Glutamatergic neuron (in vitro differentiated cells): ENCODE measurements around the gene MYO5B. TPM values are rescaled to one million over a fixed set of nuclear protein-coding genes. Genes with fewer than 3 reads are reported as not detected.

Source experiments
- DNase-seq: peaks from one replicate; pipeline ENCODE4 v3.0.0; 2022
- H3K27ac Mint-ChIP-seq: one replicate; pipeline ENCODE4 v1.8.0; 2020; ENCODE audit warnings: mild to moderate bottlenecking, mixed read lengths, inconsistent platforms; ENCODE audit not compliant: unreplicated experiment
- H3K27me3 Mint-ChIP-seq: one replicate; pipeline ENCODE4 v1.8.0; 2020; ENCODE audit warnings: mild to moderate bottlenecking, moderate library complexity, mixed read lengths, inconsistent platforms; ENCODE audit not compliant: unreplicated experiment
- H3K36me3 Mint-ChIP-seq: one replicate; pipeline ENCODE4 v1.8.0; 2020; ENCODE audit warnings: mild to moderate bottlenecking, mixed read lengths, inconsistent platforms; ENCODE audit not compliant: unreplicated experiment
- H3K4me1 Mint-ChIP-seq: one replicate; pipeline ENCODE4 v1.8.0; 2020; ENCODE audit warnings: mild to moderate bottlenecking, low read depth, mixed read lengths, inconsistent platforms; ENCODE audit not compliant: unreplicated experiment
- H3K4me3 Mint-ChIP-seq: one replicate; pipeline ENCODE4 v1.8.0; 2020; ENCODE audit warnings: mild to moderate bottlenecking, mixed read lengths, inconsistent platforms; ENCODE audit not compliant: unreplicated experiment
- H3K9me3 Mint-ChIP-seq: one replicate; pipeline ENCODE4 v1.8.0; 2020; ENCODE audit warnings: mild to moderate bottlenecking, moderate library complexity, mixed read lengths, inconsistent platforms; ENCODE audit not compliant: unreplicated experiment
- total RNA-seq: library from RNA; stranded (reverse); fragmentation: NEBNext Ultra II Directional; extraction: Animal tissue kit (Norgen Biotek cat#: 25700); gene quantifications from one replicate; pipeline ENCODE4 v1.2.1, GENCODE V29; 2021; ENCODE audit not compliant: unreplicated experiment
- TF ChIP-seq, protein P1 (sequence below): fragments of 200-600 bp; sonication (generic); IDR thresholded peaks from one replicate; pipeline ENCODE4 v1.5.0; 2021; ENCODE audit not compliant: partially characterized antibody, unreplicated experiment

MYO5B gene
- total RNA-seq, 1 donor from 2014 or later = 2.7 TPM

DNA sequence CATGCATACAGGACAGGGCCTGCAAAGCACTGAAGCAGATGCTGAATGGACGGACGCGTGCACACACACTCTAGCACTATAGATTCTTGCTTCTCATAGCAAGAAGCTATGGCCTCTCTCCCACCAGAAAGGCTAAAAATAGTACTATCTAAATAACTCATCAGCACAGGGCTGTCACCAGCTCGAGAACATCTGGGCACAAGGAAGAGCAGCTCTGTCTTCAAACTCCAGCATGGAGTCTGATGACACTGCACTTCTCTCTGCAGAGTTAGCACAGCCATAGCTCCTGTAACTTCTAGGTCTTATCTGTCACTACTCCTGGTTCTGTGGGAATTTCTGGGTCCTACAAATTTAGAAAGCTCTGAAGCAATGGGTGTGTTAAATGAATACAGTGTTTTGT is 123.5 kb downstream of the MYO5B start:
- no peaks in the 10 kb centered on the region for H3K36me3 Mint-ChIP-seq
- DNase-seq = no peak
- H3K27me3 Mint-ChIP-seq = peaks cover 2% of the 10 kb centered on the region
- TF ChIP-seq, protein P1, sequence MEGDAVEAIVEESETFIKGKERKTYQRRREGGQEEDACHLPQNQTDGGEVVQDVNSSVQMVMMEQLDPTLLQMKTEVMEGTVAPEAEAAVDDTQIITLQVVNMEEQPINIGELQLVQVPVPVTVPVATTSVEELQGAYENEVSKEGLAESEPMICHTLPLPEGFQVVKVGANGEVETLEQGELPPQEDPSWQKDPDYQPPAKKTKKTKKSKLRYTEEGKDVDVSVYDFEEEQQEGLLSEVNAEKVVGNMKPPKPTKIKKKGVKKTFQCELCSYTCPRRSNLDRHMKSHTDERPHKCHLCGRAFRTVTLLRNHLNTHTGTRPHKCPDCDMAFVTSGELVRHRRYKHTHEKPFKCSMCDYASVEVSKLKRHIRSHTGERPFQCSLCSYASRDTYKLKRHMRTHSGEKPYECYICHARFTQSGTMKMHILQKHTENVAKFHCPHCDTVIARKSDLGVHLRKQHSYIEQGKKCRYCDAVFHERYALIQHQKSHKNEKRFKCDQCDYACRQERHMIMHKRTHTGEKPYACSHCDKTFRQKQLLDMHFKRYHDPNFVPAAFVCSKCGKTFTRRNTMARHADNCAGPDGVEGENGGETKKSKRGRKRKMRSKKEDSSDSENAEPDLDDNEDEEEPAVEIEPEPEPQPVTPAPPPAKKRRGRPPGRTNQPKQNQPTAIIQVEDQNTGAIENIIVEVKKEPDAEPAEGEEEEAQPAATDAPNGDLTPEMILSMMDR = no peak
- no peak overlapping the region for H3K4me3 Mint-ChIP-seq
- peaks cover 3% of the 10 kb centered on the region for H3K9me3 Mint-ChIP-seq
- H3K27ac Mint-ChIP-seq = no peak overlapping the region
- H3K4me1 Mint-ChIP-seq = no peaks in the 10 kb centered on the region

DNA sequence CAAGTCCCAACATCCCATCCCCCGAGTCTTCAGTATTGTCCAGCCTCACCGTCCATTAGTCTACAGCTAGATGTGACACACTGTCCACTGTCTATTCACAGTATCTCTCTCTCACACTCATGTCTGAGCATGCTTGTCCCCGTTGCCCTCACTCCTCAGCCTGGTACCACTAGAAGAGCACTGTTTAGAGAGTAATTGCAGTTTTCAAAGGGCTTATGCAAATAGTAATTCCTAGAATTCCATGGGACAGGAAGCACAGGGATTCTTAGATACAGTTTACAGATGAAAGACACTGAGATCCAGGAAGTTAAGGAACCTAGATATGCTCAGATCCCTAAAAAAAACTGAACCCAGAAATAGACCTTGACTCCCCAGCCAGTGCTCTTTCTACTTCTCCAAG is 125.5 kb downstream of the MYO5B start:
- no peak overlapping the region for H3K27ac Mint-ChIP-seq
- TF ChIP-seq, protein P1 = no peak

DNA sequence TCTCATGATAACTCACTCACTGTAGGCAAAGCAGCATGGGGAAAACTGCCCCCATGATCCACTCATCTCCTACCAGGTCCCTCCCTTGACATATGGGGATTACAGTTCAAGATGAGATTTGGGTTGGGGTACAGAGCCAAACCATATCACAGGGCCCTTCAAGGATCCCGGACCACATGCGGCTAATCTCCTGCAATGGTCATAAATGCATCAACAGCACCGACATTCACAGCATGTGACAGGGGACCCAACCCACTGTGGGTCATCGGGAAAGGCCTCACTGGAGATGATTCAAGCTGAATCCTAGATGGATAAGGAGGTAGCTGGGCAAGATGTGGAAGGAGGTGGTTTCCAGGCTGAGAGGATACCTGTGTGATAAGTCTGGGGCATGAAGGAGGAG is 129.4 kb downstream of the MYO5B start:
- no peak overlapping the region for H3K4me3 Mint-ChIP-seq
- no peak for DNase-seq
- H3K4me1 Mint-ChIP-seq = no peaks in the 10 kb centered on the region
- no peak overlapping the region for H3K27ac Mint-ChIP-seq
- TF ChIP-seq, protein P1 = no peak
- H3K36me3 Mint-ChIP-seq = no peaks in the 10 kb centered on the region
- H3K9me3 Mint-ChIP-seq = no peaks in the 10 kb centered on the region
- H3K27me3 Mint-ChIP-seq = no peaks in the 10 kb centered on the region

More for the DNA sequence above, 125.5 kb downstream of the MYO5B start:
- no peak for DNase-seq
- Mint-ChIP-seq H3K27me3 (peaks cover 2% of the 10 kb centered on the region), H3K9me3 (peaks cover 3% of the 10 kb centered on the region), H3K4me3 (no peak overlapping the region), H3K4me1 (no peaks in the 10 kb centered on the region), H3K36me3 (no peaks in the 10 kb centered on the region)

DNA sequence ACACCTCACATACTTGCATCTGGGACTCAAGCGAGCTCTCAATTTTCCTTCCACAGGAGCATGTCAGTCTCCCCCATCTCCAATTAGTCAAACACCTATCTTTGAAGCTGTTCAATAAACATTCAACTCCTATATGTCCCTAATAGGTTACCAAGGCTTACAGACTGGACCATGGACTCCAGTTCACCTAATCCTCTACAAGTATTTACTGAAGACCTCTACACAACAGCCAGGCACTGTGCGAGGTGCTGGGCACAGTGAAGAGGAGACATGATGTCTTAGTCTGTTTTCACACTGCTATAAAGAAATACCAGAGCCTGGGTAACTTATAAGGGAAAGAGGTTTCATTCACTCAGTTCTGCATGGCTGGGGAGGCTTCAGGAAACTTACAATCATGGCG is 129.9 kb downstream of the MYO5B start:
- Mint-ChIP-seq H3K27me3 (no peaks in the 10 kb centered on the region), H3K27ac (no peak overlapping the region), H3K36me3 (no peaks in the 10 kb centered on the region), H3K4me3 (no peak overlapping the region), H3K4me1 (no peaks in the 10 kb centered on the region), H3K9me3 (no peaks in the 10 kb centered on the region)
- TF ChIP-seq, protein P1 = no peak
- DNase-seq = no peak

DNA sequence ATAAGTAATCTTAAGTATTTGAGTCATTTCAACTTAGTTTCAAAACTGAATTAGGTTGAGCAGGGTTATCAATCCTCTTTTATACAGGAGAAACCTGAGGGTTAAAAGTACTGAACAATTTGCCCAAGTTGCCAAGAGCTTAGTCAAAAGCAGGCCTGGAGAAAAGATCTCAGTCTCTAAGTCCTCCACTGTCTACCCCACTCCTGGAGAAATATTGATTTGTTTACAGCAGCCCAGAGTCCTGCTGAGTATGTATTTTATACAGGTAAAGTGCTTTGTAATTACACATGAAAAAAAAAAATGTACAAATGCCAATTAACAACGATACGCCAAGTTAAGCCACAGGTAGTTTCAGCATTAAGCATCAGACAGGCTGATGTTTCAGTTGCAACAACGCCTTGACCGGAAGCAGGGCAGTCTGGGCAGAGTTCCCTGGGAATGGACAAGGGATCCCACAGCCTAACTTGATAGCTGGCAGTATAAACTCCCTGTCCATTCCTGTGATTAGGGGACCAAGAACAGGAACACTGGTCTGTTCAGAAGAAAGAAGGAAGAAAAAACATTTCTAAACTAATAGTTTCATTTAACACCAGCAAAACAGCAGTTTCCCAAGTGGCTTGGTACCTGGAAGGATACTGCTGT is 132.9 kb downstream of the MYO5B start:
- Mint-ChIP-seq H3K36me3 (no peaks in the 10 kb centered on the region), H3K4me3 (no peak overlapping the region), H3K9me3 (no peaks in the 10 kb centered on the region), H3K27ac (no peak overlapping the region), H3K4me1 (no peaks in the 10 kb centered on the region), H3K27me3 (no peaks in the 10 kb centered on the region)
- no peak for DNase-seq
- TF ChIP-seq, protein P1 = no peak
